PFSK-1 (cell line): ENCODE measurements around the gene DCTN4.

Experiments
- POLR2AphosphoS5 ChIP-seq: IDR thresholded peaks from 2 replicates; pipeline ENCODE4 v1.6.1; 2012; ENCODE audit warnings: low read depth, mild to moderate bottlenecking, control low read depth, low read length, moderate library complexity
- REST ChIP-seq, 2 experiments: IDR thresholded peaks; 2 replicates each; pipeline versions ENCODE4 v1.6.1 to v1.8.0; 2011 to 2012; ENCODE audit warnings: low read depth in 2 of 2, low read length in 2 of 2, control low read depth in 1 of 2, inconsistent platforms in 1 of 2, mild to moderate bottlenecking in 1 of 2, moderate library complexity in 1 of 2; ENCODE audit not compliant: insufficient read depth in 1 of 2
- SIN3A ChIP-seq: IDR thresholded peaks from 2 replicates; pipeline ENCODE4 v1.6.1; 2012; ENCODE audit warnings: mild to moderate bottlenecking, low read length, moderate library complexity, borderline replicate concordance; ENCODE audit not compliant: insufficient read depth

DNA sequence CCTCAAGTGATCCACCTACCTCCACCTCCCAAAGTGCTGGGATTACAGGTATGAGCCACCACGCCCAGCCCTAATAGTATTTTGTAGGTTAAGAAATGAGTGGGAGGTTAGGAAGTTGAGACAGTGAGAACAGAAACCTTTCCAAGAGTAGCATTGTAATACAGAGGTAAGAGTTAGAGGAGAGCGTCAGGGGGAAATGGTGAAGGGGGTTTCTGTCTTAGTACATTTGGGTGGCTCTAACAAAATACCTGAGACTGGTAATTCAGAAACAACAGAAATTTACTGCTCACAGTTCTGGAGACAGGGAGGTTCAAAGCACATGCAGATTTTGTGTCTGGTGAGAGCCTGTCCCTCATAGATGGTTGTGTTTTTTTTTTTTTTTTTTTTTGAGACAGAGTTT is 38.6 kb upstream of the DCTN4 start:
- TF ChIP-seq POLR2AphosphoS5: no peak
- no peak for TF ChIP-seq SIN3A
- TF ChIP-seq REST (IDR thresholded peaks at IDR 0.05; ENCODE audit: insufficient read depth in 1 of 2, low read depth in 2 of 2, low read length in 2 of 2): no peak
